HG02610 (cell line): ENCODE data around the gene RCSD1.
A peak's percentile ranks its signal among the peaks of the same experiment; 100 is the strongest.
"Not testable (repeated sequence)": the region's sequence is repeated elsewhere in the genome, so short reads cannot be mapped to it uniquely, and the experiment has no call there.

ENCODE experiments used
- ATAC-seq: cut with Tn5 transposase; IDR thresholded peaks from one replicate; pipeline ENCODE4 v1.9.1; 2021; ENCODE audit warnings: mild to moderate bottlenecking, moderate library complexity; ENCODE audit not compliant: unreplicated experiment

RCSD1 gene, protein sequence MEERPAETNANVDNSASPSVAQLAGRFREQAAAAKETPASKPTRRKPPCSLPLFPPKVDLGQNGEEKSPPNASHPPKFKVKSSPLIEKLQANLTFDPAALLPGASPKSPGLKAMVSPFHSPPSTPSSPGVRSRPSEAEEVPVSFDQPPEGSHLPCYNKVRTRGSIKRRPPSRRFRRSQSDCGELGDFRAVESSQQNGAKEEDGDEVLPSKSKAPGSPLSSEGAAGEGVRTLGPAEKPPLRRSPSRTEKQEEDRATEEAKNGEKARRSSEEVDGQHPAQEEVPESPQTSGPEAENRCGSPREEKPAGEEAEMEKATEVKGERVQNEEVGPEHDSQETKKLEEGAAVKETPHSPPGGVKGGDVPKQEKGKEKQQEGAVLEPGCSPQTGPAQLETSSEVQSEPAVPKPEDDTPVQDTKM

DNA sequence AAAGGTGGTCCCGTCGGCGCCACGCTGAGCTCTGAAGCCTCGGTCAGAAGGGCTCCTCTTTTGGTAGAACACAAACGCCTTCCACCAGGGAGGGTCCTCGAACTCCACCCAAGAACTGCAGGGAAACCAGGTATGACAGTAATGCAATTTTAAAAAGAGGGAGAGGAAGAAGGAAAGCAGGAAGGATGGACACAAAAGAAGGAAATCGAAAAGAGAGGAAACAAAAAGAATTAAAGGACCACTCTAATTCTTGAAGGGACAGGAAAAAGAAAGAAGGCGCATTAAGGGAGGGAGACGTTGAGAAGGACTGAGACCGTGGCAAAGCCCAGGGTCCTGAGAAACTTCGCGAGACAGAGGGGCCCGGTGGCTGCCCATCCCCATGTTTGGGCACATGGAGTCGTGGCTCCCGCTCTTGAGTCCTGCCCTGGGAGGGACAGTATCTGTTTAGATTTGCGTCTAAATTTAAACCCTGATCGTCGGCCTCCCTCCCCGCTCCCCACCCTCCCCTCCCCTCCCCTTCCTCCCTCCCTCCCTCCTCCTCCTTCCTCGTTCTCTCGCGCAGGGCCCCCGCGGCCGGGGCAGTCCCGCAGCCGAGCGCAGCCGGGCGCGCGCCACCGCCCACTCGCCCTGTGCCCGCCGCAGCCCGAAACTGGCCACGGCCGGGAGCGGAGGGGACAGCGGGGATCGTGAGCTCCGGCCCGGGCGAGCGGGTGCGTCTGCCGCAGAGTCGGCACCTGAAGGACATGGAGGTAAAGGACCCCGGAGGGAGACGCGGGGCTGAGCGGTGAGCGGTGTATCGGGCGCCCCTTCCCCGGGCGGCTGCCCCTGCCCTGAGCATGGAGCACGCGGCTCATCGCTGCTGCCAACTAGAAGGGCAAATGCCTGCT, at the start of gene RCSD1:
TSS of gene RCSD1 (plus strand) at position 552 of the 887 bp plus-strand sequence. CDS start at position 744, 192 bp downstream.
- ATAC-seq: no peak

DNA sequence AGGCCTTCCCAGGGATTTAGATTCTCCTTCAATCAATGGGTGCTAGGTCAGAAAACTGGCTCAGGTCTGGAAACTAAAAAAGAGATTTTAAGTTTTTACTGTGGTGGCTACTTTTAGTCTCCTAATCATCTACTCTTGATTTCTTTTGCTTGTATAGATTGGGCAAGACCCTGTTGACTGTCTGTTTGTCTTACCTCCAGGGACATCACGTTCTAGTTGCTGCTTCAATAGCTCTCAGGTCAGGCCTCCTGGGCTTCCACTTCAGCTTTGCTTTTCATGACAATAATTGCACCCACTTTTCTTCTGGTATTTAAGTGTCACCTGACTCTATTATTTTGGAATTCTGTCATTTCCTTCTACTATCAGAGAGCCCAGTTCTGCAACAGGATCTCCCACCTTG, 48.0 kb upstream of the RCSD1 start:
- ATAC-seq: no peak

- no peak for ATAC-seq
Observed at GRCh38 chr1:167582722-167583121, 47.3 kb upstream of the RCSD1 start.

- ATAC-seq: no peak
Observed at GRCh38 chr1:167584581-167584980, 45.5 kb upstream of the RCSD1 start.

DNA sequence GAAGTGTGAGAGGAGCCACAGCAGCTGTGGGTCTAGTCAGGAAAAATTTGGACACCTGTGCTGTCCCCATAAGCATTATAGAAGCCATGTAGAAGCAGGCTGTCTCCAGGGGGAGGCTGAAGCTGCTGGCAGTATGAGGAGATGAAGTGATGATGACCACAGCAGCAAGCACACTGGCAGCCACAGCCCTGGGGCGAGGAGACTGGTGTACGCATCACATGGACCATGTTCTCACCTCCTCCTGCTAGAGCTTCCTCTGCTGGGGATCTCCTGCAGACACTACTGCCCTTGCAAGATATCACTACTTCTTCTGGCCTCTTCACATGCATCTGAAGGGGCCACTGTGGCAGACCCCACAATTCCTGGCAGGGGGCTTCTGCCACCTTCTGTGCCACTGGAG, 42.7 kb upstream of the RCSD1 start:
- no peak for ATAC-seq

DNA sequence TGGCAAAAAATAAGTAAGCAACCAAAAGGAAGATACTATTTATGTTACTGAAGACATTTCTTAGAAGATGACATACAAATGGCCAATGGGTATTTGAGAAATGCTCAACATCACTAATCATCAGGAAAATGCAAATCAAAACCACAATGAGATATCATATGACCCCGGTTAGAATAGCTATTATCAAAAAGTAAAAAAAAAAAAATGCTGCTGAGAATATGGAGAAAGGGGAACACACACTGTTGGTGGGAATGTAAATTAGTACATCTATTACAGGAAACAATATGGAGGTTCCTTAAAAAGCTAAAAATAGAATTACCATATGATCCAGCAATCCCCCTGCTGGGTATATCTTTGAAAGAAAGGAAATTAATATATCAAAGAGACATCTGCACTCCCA, 42.2 kb upstream of the RCSD1 start:
- ATAC-seq: no peak

- ATAC-seq: no peak
Observed at GRCh38 chr1:167588361-167588760, 41.7 kb upstream of the RCSD1 start.

DNA sequence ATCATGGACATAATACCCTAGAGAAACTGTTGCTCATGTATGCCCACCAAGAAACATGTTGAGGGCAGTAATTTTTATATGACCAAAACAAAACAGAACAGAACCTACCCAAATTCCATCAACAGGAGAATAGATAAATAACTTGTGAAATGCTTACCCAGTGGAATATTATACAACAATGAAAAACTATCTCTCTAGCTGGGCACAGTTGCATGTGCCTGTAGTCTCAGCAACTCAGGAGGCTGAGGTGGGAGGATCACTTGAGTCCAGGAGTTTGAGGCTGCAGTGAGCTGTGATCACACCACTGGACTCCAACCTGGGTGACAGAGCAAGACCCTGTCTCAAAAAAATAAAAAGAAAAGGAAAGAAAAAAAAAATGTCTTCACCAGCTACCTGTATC, 37.6 kb upstream of the RCSD1 start:
- no peak for ATAC-seq

DNA sequence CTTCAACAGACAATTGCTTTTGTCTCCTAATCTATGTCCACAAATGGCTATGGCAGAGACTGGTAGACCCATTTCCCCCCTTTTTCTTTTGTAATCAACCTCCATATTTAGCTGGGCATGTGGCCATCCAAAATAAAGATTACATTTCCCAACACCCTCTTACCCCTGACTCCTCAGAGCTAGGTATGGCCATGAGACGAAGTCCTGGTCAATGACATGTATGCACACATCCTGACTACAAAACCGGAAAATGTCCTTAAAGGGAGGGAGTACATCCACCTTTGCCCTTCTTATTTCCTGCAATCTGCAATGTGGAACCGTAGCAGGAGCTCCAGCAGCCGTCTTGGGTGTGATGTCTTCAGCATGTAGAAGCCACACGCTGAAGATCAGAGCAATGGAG, 36.2 kb upstream of the RCSD1 start:
- no peak for ATAC-seq

DNA sequence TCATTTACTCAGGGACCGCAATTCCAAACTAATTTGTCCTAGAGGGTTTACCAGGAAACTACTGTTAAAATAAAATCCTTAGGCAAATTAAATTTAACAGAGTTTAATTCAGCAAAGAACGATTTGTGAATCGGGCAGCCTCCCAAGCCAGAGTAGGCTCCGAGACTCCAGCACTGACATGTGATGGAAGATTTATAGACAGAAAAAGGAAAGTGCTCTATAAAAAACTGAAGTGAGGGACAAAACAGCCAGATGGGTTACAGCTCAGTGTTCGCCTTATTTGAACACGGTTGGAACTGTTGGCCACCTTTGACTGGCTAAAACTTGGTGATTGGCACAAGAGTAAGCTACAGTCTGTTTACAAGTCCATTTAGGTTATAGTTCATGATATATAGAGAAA, 35.2 kb upstream of the RCSD1 start:
- ATAC-seq: no peak

DNA sequence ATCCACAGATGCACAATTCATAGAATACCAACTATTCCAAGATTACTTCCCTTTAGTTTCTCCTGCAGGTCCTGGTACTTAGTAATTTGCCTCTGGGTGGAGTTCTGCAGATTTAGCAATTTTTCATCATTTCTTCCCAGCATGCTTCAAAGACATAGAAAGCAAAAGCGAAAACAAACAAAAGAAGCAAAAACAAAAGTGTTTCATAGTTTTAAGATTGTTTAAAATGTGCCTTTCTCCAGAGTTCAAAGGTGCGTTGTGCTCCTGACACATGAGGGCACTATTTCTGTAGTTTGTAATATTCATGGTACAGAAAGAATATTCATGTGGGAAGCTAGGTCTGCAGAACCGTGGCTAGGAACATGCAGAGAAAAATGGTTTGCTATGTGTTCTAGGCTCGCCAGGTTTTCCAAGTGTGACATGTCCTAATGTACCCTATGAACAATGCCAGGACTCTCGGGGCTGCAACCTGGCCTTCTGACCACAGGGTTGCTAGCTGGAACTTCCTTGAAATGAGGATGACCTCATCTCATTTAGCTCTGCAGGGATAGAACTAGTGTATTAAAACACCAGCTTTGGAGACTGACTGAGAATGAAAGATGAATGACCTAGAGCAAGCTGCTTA, 30.0 kb upstream of the RCSD1 start:
- ATAC-seq: peak; percentile 63

DNA sequence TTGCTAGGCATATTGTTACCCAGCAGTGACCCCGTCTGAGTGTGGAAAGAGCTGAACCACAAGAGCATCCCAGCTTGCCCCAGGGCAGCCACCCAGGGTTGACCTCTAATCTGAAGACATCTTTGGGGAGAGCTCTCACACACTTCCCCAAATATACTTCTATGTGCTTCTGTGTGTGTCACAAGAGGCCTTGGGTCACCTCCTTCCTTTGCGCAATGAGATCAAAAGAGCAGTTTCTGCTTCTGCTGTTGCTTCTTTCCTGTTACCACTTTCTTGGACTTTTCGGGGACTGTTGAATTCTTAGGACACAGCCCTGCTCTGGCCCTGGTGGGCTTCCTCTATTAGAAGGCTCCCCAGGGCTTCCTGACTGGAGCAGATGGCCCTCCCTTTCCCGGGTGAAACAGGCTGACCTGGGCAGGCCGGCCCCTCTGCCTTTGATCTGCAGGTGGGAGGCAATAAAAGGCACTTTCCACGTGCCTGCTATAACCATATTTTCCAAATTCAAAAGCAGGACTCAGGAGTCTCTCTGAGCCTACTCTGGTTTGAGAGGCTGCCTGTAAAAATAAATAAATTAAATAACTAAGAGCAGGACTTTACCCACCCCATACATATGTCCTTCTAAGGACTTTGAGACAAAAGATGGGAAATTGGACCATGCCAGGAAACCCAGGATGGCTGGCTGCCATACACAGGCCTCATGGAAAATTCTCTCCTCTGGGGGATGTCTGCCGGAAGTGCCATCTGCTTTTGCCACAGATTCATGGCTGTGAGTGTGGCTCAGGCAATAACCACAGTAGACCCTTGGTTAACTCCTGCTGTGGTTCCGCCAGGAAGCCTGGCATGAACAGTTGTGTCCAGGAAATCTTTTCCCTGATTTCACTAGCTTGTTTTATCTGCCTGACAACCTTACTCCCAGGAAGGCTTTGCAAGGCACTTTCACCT, 28.3 kb upstream of the RCSD1 start:
- no peak for ATAC-seq

- no peak for ATAC-seq
Observed at GRCh38 chr1:167602840-167603239, 27.2 kb upstream of the RCSD1 start.

GRCh38 chr1:167605576-167605975, 24.5 kb upstream of the RCSD1 start:
- no peak for ATAC-seq

GRCh38 chr1:167611983-167612382, 18.0 kb upstream of the RCSD1 start:
- ATAC-seq: no peak

DNA sequence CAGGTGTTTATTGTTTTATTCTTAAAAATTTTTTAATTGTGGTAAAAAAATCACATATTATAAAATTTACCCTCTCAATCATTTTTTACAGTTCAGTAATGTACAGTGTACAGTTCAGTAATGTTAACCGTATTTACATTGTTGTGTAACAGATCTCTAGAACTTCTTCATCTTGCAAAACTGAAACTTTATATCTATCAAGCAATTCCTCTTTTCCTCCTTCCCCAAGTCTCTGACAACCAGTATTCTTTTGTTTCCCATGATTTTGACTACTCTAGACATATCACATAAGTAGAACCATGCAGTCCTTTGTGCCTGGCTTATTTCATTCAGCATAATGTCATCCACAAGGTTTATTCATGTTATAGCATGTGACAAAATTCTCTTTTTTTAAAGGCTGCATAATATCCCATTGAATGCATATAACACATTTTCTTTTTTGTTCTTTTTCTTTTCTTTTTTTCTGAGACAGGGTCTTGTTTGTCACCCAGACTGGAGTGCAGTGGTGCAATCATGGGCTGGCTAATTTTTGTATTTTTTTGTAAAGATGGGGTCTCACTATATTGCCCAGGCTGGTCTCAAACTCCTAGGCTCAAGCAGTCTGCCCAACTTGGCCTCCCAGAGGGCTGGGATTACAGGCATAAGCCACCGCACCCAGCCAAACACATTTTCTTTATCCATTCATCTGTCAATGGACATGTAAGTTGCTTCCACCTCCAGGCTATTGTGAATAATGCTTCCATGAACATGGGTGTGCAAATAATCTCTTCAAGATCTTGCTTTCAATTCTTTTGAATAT, 17.2 kb upstream of the RCSD1 start:
- ATAC-seq: no peak

DNA sequence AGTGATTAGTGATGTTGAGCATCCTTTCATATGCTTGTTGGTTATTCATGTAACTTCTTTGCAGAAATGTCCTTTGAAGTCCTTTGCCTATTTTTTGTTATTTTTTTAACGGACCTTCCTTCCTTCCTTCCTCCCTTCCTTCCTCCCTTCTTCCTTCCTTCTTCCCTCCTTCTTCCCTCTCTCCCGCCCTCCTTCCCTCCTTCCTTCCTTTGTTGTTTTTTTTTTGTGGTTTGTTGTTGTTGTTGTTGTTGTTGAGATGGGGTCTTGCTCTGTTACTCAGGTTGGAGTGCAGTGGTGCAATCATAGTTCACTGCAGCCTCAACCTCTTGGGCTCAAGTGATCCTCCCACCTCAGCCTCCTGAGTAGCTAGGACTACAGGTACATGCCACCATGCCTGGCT, 16.0 kb upstream of the RCSD1 start:
- not testable (repeated sequence) for ATAC-seq

- no peak for ATAC-seq
Observed at GRCh38 chr1:167614851-167615250, 15.2 kb upstream of the RCSD1 start.

DNA sequence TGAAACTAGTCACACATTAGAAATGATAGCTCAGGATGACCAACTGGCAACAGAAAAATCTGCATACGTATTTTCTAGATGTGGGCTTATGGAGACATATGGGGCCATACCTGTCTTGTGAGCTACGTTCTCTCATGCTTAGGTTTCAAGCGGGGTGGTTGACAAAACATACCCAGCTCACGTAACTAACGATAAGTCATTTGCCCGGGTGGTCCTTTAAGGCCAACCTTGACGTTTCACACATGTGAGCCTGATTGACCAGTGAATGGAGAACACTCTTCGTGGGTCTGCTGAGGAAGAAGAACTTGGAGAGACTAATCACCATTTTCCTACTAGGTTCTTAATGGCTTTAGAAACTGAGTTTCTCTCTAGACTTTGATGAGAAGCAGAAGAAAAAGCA, 13.5 kb upstream of the RCSD1 start:
- ATAC-seq: no peak
